GM12891 (cell line): ENCODE measurements around the gene DCAF8L2.
"Not testable (repeated sequence)": the region's sequence is repeated elsewhere in the genome, so short reads cannot be mapped to it uniquely, and the experiment has no call there.

Experiments
- DNase-seq: peaks from one replicate; pipeline ENCODE4 v3.0.0; 2011; ENCODE audit warnings: low spot score; ENCODE audit not compliant: insufficient read length
- FAIRE-seq: peaks from 2 replicates; lab custom pipeline; 2011; peaks lifted over from hg19 to GRCh38; lab: Jason Lieb, UNC
- PAX5 ChIP-seq: IDR thresholded peaks from 2 replicates; pipeline ENCODE4 v1.6.1; 2011; ENCODE audit warnings: low read length, moderate library complexity, mild to moderate bottlenecking; ENCODE audit not compliant: insufficient read depth, severe bottlenecking
- POLR2A ChIP-seq: IDR thresholded peaks from 2 replicates; pipeline ENCODE4 v1.6.1; 2011; ENCODE audit warnings: low read depth, low read length, control low read depth
- POLR2AphosphoS5 ChIP-seq: IDR thresholded peaks from 2 replicates; pipeline ENCODE4 v1.6.1; 2011; ENCODE audit warnings: low read depth, low read length, control low read depth
- POU2F2 ChIP-seq: IDR thresholded peaks from 2 replicates; pipeline ENCODE4 v1.6.1; 2011; ENCODE audit warnings: low read depth, mild to moderate bottlenecking, control low read depth, low read length, moderate library complexity
- SPI1 ChIP-seq: IDR thresholded peaks from 2 replicates; pipeline ENCODE4 v1.6.1; 2011; ENCODE audit warnings: low read depth, low read length, control low read depth
- TAF1 ChIP-seq: IDR thresholded peaks from 2 replicates; pipeline ENCODE4 v1.6.1; 2011; ENCODE audit warnings: low read depth, low read length, control low read depth

DCAF8L2 gene

DNA sequence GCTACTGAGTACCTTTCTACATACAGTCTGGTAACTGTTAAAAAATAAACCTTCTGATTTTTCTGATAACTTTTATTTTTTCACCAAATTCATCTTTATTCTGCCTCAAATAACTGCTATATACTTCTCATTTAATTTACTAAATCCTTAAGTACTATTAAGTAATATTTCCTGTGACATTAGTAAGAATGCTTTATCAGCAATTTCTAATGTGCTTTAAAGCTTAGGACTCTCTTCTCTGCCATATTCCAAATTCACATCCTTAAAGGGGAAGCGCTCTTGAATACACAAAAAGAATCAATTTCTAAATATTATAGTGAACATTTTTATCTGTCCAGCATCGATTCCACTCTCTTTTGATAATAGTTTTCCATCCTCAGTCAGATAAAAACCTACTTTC lies 81.1 kb downstream of the DCAF8L2 start:
- FAIRE-seq (no peak), DNase-seq (no peak)
- TF ChIP-seq TAF1 (no peak), POLR2A (no peak), SPI1 (no peak), PAX5 (no peak), POLR2AphosphoS5 (no peak), POU2F2 (no peak)

DNA sequence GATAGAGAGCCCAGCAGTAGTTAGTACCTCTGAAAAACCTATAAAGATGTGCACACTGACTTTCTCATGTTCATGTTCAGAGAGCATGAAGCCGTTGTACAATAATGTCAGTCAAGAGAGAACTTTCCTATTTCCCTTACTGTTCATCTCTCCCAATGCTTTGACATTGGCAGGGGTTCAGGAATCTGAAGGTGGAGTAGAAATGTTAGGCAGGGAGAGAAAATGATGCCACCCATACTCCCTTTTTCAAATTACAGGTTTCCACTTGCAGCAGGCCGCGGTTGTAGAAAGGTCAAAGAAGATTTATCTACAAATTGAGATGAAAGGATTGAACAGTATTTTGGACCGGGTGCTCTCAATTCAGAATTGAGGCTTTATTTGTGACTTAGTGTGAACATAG lies 84.3 kb downstream of the DCAF8L2 start:
- FAIRE-seq = no peak
- DNase-seq = no peak
- TF ChIP-seq PAX5 (no peak), TAF1 (no peak), POLR2AphosphoS5 (no peak), POLR2A (no peak), SPI1 (no peak), POU2F2 (no peak)

DNA sequence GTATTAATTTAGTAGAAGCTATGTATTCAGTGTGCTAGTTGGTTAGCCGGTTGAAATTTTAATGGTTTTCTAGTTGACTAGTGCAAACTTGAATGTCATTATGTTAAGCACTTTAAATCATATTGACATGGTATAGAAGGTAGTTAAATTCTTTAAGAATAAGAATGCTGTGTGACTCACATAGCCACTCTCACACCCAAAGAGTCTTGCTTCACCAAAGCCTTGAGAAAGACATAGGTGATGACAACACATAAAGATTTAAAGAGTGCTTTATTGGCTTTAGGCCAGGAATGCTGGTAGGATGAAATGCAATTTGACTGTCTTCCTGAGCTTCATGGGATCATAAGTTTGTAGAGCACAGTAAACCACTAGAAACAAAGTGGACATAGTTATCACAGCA lies 85.3 kb downstream of the DCAF8L2 start:
- DNase-seq (no peak), FAIRE-seq (no peak)
- TF ChIP-seq TAF1 = no peak
- no peak for TF ChIP-seq SPI1
- no peak for TF ChIP-seq PAX5
- no peak for TF ChIP-seq POLR2A
- no peak for TF ChIP-seq POU2F2
- TF ChIP-seq POLR2AphosphoS5 = no peak

DNA sequence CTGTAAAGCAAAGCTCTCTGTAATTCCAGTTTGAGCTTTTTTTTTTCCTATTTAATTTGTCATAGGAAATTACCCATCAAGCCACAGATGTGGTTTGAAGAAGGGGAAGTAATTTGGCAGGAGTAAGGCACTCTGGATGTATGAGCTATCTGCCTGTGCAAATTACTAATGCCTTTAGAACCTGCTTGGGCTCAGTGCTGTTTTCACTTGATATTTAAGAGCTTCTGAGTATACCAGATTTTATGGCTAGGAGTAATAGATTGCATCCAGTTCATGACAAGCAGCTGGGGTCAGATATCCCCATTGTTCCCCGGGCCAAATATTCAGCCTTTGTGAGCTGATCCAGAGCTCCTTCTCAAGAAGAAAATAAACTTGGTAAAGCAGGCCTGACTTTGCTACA lies 89.1 kb downstream of the DCAF8L2 start:
- no peak for TF ChIP-seq POLR2AphosphoS5
- TF ChIP-seq PAX5 = no peak
- TF ChIP-seq TAF1 = no peak
- TF ChIP-seq POLR2A = no peak
- no peak for TF ChIP-seq POU2F2
- TF ChIP-seq SPI1 = no peak
- DNase-seq (no peak), FAIRE-seq (no peak)

DNA sequence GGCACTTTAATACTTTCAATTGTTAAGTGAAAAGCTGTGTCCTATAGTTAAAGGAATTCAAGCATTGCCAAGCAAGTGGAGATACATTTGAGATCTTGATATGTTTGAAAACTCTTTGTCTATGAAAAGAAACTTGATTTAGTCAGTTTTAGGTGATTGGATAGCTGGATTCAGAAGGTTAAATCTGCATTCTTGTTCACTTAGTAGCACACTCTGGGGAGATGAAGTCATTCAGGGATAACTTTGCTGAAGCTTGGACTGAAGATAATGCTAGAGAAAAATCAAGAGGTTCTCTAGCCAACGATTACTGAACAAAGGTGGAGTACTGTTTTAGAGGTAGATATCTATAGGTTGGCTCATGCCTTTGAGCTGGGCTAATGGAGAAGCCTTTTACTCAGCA lies 90.6 kb downstream of the DCAF8L2 start:
- TF ChIP-seq SPI1 (no peak), PAX5 (no peak)
- DNase-seq = no peak
- no peak for FAIRE-seq

DNA sequence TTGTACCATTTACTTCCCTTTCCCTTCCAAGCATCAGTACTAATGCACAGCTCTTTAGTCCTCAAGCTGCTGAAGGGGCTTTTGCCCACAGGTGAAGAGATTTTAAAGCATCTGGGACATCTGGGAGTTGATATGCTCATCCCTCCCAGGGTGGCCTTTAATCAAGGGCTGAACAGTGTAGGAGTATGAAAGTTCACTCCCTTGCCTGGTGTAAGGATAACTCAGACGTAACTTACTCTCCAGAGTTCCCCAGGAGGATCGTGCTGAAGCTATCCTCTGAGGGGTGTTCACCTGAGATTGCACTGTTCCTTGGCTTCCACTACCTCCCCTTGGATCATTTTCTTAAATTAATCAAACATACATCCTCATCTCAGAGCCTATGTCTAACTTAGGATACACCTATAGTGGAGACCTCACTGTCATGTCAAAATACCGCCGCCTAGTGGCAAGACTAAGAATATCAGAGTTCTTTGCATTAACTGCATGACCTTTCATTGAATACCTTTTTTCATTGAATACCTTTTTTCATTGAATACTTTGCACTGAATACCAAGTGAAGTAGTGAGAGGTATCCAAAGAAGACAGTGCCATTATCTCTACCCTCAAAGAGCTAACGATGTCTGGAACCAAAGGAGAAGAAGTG lies 93.5 kb downstream of the DCAF8L2 start:
- not testable (repeated sequence) for FAIRE-seq

DNA sequence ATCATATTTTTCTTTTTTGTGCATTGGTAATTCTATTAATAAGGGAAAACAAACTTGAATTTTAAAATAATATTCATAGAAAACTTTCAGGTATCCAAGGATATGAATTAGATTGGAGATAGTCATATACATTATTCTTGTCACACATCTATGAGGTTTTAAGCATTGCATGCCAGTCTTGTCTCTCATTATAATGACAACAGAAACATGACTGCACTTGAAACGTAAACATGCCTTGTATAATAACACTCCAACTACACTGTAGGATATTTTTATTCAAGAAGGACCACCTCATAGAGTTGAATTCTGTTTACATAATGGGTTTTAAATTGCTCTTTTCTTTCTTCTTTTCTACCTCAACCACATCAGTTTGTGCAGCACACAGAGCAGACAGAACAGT lies 104.5 kb downstream of the DCAF8L2 start:
- TF ChIP-seq POLR2A (no peak), TAF1 (no peak), PAX5 (no peak), POLR2AphosphoS5 (no peak), SPI1 (no peak), POU2F2 (no peak)
- DNase-seq (no peak), FAIRE-seq (no peak)

More for the DNA sequence above, 93.5 kb downstream of the DCAF8L2 start:
- DNase-seq = not testable (repeated sequence)

DNA sequence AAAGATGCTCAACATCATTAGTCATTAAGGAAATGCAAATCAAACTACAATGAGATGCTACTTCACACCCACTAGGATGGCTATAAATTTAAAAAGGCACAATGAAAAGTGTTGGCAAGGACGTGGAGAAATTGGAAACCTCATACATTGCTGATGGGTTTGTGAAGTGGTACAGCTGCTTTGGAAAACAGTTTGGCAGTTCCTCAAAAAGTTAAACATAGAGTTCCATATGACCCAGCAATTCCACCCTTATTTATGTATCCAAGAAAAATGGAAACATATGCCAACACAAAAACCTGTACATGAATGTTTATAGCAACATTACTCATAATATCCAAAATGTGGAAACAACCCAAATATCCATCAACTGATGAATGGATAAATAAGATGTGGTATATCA lies 116.4 kb downstream of the DCAF8L2 start:
- FAIRE-seq (no peak), DNase-seq (no peak)

DNA sequence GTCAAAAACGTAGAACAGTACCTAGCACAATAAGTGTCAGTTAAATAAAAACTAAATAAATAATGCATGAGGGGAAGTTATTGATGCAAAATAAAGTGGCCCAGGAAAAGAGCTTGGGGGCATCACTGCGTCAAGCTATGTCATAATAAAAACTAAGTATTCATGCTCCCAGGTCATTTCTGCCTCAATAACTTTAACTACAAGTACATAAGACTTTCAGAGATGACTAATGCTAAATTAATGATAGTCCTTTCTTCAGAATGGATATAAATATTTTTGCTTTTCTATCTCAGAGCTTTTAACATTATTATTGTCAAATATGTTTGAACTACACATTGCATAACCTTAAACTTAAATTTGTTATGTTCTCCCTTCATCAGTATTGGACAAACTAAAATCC lies 125.5 kb downstream of the DCAF8L2 start:
- DNase-seq (no peak), FAIRE-seq (no peak)
- TF ChIP-seq POLR2AphosphoS5 (no peak), POLR2A (no peak), POU2F2 (no peak), PAX5 (no peak), TAF1 (no peak), SPI1 (no peak)

More for the DNA sequence above, 116.4 kb downstream of the DCAF8L2 start:
- TF ChIP-seq POU2F2 = no peak
- TF ChIP-seq SPI1 = no peak
- no peak for TF ChIP-seq POLR2A
- no peak for TF ChIP-seq POLR2AphosphoS5
- no peak for TF ChIP-seq PAX5
- no peak for TF ChIP-seq TAF1

DNA sequence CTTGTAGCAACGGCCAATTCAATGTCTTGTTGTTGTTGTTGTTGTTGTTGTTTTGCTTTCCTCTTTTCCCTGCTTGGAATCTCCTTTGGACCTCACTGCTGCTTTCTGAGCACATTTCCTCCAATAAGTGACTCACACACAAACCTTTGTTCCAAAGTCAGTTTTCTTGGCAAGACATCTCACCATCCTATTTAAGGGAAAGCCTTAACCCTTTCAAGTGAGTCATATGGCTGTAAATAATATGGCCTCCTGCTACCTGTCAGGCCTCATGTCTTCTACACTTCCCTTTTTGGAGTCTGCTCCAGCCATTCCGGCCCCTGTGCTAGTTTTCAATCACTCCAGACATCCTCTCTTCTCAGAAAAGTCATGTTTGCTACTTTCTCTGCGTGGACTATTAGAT lies 138.1 kb downstream of the DCAF8L2 start:
- FAIRE-seq (no peak), DNase-seq (no peak)

More for the DNA sequence above, 138.1 kb downstream of the DCAF8L2 start:
- no peak for TF ChIP-seq PAX5
- no peak for TF ChIP-seq SPI1
- TF ChIP-seq POLR2A = no peak
- TF ChIP-seq POU2F2 = no peak
- no peak for TF ChIP-seq POLR2AphosphoS5
- no peak for TF ChIP-seq TAF1
